Measurements from ENCODE around the gene NHLRC2. TPM values are rescaled to one million over a fixed set of nuclear protein-coding genes. Genes with fewer than 3 reads are reported as not detected.

The NHLRC2 gene
- total RNA-seq, 1 donor from 2014 or later: 23.5 TPM

DNA sequence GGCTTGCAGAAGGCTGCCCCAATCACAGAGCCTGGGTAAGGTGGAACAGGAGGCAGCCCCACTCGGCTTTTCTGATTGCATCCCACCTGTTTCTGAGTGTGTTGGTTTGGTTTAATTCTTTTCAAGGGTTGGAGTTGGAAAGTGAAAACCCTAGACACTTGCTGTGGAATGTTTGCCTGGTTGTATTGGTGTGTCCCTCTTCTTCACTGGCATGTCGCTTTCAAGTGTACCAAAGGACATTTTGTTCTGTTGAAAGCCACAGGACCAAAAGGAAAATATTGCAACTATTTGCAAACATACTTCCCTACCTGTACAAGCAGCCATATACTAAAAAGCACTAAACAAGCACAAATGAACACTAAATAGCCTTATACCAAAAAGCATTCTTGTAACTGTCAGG, 60.5 kb downstream of the NHLRC2 start:
- H3K27ac Mint-ChIP-seq (ENCODE audit: unreplicated experiment): no peak overlapping the region
- no peak overlapping the region for H3K4me3 Mint-ChIP-seq (ENCODE audit: unreplicated experiment)
- no peak for DNase-seq
- no peaks in the 10 kb centered on the region for H3K36me3 Mint-ChIP-seq (ENCODE audit: unreplicated experiment)
- no peaks in the 10 kb centered on the region for H3K9me3 Mint-ChIP-seq (ENCODE audit: unreplicated experiment)
- TF ChIP-seq, protein P1, sequence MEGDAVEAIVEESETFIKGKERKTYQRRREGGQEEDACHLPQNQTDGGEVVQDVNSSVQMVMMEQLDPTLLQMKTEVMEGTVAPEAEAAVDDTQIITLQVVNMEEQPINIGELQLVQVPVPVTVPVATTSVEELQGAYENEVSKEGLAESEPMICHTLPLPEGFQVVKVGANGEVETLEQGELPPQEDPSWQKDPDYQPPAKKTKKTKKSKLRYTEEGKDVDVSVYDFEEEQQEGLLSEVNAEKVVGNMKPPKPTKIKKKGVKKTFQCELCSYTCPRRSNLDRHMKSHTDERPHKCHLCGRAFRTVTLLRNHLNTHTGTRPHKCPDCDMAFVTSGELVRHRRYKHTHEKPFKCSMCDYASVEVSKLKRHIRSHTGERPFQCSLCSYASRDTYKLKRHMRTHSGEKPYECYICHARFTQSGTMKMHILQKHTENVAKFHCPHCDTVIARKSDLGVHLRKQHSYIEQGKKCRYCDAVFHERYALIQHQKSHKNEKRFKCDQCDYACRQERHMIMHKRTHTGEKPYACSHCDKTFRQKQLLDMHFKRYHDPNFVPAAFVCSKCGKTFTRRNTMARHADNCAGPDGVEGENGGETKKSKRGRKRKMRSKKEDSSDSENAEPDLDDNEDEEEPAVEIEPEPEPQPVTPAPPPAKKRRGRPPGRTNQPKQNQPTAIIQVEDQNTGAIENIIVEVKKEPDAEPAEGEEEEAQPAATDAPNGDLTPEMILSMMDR (IDR thresholded peaks at IDR 0.05; ENCODE audit: partially characterized antibody, unreplicated experiment): no peak
- no peaks in the 10 kb centered on the region for H3K4me1 Mint-ChIP-seq (ENCODE audit: low read depth, unreplicated experiment)
- no peaks in the 10 kb centered on the region for H3K27me3 Mint-ChIP-seq (ENCODE audit: unreplicated experiment)

DNA sequence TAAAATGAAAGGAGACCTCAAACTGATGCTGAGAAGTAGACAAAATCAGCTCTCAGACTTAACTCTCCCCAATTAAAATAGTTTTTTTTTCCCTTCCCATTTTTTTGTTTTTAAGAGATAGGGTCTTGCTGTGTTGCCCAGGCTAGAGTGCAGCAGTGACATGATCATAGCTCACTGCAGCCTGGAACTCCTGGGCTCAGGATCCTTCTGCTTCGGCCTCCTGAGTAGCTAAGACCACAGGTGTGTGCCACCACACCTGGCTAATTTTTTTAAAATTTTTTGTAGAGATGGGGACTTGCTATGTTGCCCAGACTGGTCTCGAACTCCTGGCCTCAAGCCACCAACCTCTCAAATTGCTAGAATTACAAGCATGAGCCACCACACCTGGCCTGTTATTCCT, 61.1 kb downstream of the NHLRC2 start:
- Mint-ChIP-seq H3K9me3 (ENCODE audit: unreplicated experiment) (no peaks in the 10 kb centered on the region), H3K4me3 (ENCODE audit: unreplicated experiment) (no peak overlapping the region), H3K36me3 (ENCODE audit: unreplicated experiment) (no peaks in the 10 kb centered on the region), H3K27me3 (ENCODE audit: unreplicated experiment) (no peaks in the 10 kb centered on the region), H3K27ac (ENCODE audit: unreplicated experiment) (no peak overlapping the region), H3K4me1 (ENCODE audit: low read depth, unreplicated experiment) (no peaks in the 10 kb centered on the region)
- DNase-seq: no peak
- TF ChIP-seq, protein P1 (IDR thresholded peaks at IDR 0.05; ENCODE audit: partially characterized antibody, unreplicated experiment): no peak

DNA sequence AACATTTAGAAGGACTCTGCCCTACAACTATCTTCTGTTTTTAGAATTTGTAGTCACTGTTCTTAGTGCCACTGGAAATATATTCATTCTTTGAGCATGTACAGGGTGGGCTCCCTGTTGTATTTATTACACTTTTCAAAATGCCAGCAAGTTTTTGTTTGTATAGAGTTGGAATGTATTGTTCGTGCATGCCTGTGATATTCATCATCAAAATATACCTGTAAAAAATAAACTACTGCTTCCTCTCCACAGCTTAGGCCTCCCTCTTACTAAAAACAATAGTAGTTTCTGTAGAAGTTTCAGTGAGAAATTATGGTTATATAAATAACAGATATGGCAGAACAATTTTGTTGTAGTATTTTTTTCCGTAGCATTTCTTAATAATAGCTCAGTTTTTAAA, 61.6 kb downstream of the NHLRC2 start:
- Mint-ChIP-seq H3K9me3 (ENCODE audit: unreplicated experiment) (no peaks in the 10 kb centered on the region), H3K27me3 (ENCODE audit: unreplicated experiment) (no peaks in the 10 kb centered on the region), H3K4me1 (ENCODE audit: low read depth, unreplicated experiment) (no peaks in the 10 kb centered on the region), H3K36me3 (ENCODE audit: unreplicated experiment) (no peaks in the 10 kb centered on the region), H3K4me3 (ENCODE audit: unreplicated experiment) (no peak overlapping the region), H3K27ac (ENCODE audit: unreplicated experiment) (no peak overlapping the region)
- TF ChIP-seq, protein P1 (IDR thresholded peaks at IDR 0.05; ENCODE audit: partially characterized antibody, unreplicated experiment): no peak
- DNase-seq: no peak

DNA sequence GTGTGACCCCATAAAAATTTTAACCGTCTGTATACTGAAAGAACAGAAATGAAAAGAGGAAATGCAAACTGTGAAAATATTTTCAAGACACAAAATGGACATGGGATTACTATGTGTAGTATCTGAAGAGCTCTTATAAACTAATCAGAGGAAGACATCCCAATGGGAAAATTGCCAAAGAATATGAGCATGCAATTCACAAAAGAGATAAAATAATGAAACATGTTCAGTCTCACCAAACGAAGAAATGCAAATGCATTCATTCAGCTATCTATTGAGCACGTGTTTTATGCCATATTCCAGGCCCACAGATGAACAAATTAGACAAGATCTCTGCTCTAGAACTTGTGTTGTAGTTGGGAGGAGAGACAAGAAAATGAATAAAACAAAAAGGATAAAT, 63.2 kb downstream of the NHLRC2 start:
- DNase-seq: no peak
- H3K27ac Mint-ChIP-seq (ENCODE audit: unreplicated experiment): no peak overlapping the region
- no peak overlapping the region for H3K4me3 Mint-ChIP-seq (ENCODE audit: unreplicated experiment)
- H3K27me3 Mint-ChIP-seq (ENCODE audit: unreplicated experiment): no peaks in the 10 kb centered on the region
- H3K4me1 Mint-ChIP-seq (ENCODE audit: low read depth, unreplicated experiment): no peaks in the 10 kb centered on the region
- TF ChIP-seq, protein P1 (IDR thresholded peaks at IDR 0.05; ENCODE audit: partially characterized antibody, unreplicated experiment): no peak
- H3K9me3 Mint-ChIP-seq (ENCODE audit: unreplicated experiment): no peaks in the 10 kb centered on the region
- no peaks in the 10 kb centered on the region for H3K36me3 Mint-ChIP-seq (ENCODE audit: unreplicated experiment)

DNA sequence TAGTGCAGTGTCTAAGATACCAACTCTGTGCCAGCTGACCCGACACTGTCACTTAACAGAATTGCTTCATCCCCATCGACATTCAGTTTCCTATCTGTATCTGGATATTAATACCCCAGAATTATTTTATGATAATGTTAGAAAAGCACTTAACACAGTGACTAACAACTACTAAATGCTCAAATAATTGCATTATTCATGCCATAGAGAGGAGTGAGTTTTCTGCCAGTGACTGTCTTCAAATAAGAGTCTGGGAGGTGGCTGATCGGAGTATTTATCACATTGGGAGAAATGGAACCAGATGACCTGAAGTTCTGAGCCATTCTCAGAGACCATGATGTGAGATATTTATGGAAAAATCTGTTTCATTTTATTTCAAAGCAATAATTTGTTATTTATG, 65.7 kb downstream of the NHLRC2 start:
- H3K4me1 Mint-ChIP-seq (ENCODE audit: low read depth, unreplicated experiment): no peaks in the 10 kb centered on the region
- no peaks in the 10 kb centered on the region for H3K36me3 Mint-ChIP-seq (ENCODE audit: unreplicated experiment)
- TF ChIP-seq, protein P1 (IDR thresholded peaks at IDR 0.05; ENCODE audit: partially characterized antibody, unreplicated experiment): no peak
- no peaks in the 10 kb centered on the region for H3K9me3 Mint-ChIP-seq (ENCODE audit: unreplicated experiment)
- H3K27ac Mint-ChIP-seq (ENCODE audit: unreplicated experiment): no peak overlapping the region
- no peak overlapping the region for H3K4me3 Mint-ChIP-seq (ENCODE audit: unreplicated experiment)
- H3K27me3 Mint-ChIP-seq (ENCODE audit: unreplicated experiment): no peaks in the 10 kb centered on the region
- no peak for DNase-seq
